ENCODE results near the gene FNTB.

FNTB gene

GRCh38 chr14:64983439-64984310, 3.0 kb upstream of the FNTB start:
- peak; percentile 30 for DNase-seq

- DNase-seq = no peak
These were observed 708 bp downstream of the FNTB start for GRCh38 chr14:64987438-64987767.

- DNase-seq = no peak
These were observed 3.6 kb downstream of the FNTB start for GRCh38 chr14:64990296-64990695.

GRCh38 chr14:64990939-64991338, 4.2 kb downstream of the FNTB start:
- DNase-seq = no peak

GRCh38 chr14:64992328-64992885, 5.7 kb downstream of the FNTB start:
- no peak for DNase-seq

GRCh38 chr14:64993266-64993930, 6.7 kb downstream of the FNTB start:
- no peak for DNase-seq

GRCh38 chr14:64994540-64994939, 7.8 kb downstream of the FNTB start:
- no peak for DNase-seq

- DNase-seq = no peak
These were observed 8.6 kb downstream of the FNTB start for GRCh38 chr14:64995291-64995690.

- DNase-seq = no peak
These were observed 10.6 kb downstream of the FNTB start for GRCh38 chr14:64997108-64997794.

GRCh38 chr14:64998455-64998931, 11.8 kb downstream of the FNTB start:
- DNase-seq = no peak

- DNase-seq = no peak
These were observed 14.3 kb downstream of the FNTB start for GRCh38 chr14:65000898-65001591.

- DNase-seq = no peak
These were observed 15.0 kb downstream of the FNTB start for GRCh38 chr14:65001723-65002122.

- no peak for DNase-seq
These were observed 16.0 kb downstream of the FNTB start for GRCh38 chr14:65002586-65003210.

- no peak for DNase-seq
These were observed 16.7 kb downstream of the FNTB start for GRCh38 chr14:65003394-65003793.

GRCh38 chr14:65006261-65006721, 19.6 kb downstream of the FNTB start:
- DNase-seq = no peak

GRCh38 chr14:65007202-65007601, 20.5 kb downstream of the FNTB start:
- no peak for DNase-seq

GRCh38 chr14:65010211-65010931, 23.7 kb downstream of the FNTB start:
- no peak for DNase-seq

GRCh38 chr14:65011538-65011937, 24.8 kb downstream of the FNTB start:
- no peak for DNase-seq

- no peak for DNase-seq
These were observed 25.7 kb downstream of the FNTB start for GRCh38 chr14:65012353-65012752.

- no peak for DNase-seq
These were observed 28.7 kb downstream of the FNTB start for GRCh38 chr14:65015391-65015790.

- DNase-seq = no peak
These were observed 29.8 kb downstream of the FNTB start for GRCh38 chr14:65016471-65016870.
